GM08714 (cell line): ENCODE measurements around the gene PARP15.
"Not testable (repeated sequence)": the region's sequence is repeated elsewhere in the genome, so short reads cannot be mapped to it uniquely, and the experiment has no call there.

ENCODE experiments used
- H3K4me3 ChIP-seq: fragments of 200-500 bp; sonication (Bioruptor generic); 2 replicates; pipeline ENCODE4 v1.5.1; 2014; ENCODE audit warnings: mild to moderate bottlenecking, low read length, inconsistent platforms
- ZNF274 ChIP-seq: IDR thresholded peaks from 2 replicates; pipeline ENCODE4 v1.6.1; 2012; ENCODE audit warnings: mild to moderate bottlenecking, low read depth, low read length

The PARP15 gene

DNA sequence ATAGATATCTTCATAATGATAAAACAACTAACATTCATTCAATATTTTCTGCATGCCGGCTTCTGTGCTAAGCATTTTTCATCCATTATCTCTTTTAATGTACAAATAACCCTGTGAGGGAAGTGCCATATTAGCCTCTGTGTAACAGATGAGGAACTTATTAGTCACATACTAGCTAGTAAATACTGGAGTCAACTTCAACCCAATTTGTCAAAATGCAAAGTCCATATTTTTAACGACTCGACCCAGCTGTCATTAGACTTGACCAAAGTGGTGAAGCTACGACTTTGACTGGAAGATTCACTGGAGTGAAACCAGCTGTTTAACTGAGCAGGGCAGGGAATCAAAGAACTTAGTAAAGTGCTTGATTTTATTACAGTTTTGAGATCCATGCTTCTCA lies 41.6 kb downstream of the PARP15 start:
- no peak for TF ChIP-seq ZNF274
- no peak overlapping the region for H3K4me3 ChIP-seq

DNA sequence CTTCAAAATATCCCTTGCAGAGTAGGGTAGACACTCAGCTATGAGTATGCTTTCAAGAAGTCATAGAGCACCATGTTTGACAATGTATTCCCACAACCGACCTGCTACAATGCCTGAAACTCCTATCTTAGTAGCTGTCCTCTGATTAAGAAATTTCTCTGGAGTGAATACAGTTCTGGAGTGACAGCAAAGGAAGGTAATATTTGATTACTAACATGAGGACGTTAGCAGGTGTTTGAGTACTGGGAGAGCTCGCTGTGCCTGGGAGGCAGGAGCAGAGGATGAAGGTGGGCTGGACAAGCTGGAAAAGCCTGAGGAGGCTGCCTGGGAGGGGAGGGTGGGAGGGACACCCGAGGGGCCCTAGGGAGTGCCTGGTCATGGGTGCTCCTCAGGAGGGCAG lies 42.9 kb downstream of the PARP15 start:
- no peak overlapping the region for H3K4me3 ChIP-seq
- no peak for TF ChIP-seq ZNF274

DNA sequence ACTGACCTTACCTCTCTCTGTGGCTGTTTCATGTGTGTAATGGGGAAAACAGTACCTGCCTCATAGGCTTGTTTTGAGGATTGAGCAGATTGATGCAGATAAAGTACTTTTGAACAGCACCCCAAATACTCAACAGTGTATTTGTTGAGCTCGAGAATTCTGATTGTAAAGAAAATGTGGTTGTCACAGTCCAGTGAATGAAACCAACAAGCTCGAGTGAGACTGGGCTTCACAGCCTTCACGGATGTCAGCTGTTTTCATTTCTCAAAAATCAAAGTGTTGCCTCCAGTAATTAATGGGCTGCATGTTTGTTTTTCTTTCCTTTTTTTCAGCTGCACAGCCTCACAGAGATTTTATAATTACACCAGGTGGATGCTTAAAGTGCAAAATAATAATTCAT lies 43.7 kb downstream of the PARP15 start:
- no peak for TF ChIP-seq ZNF274
- H3K4me3 ChIP-seq, result peak overlapping the region; percentile 35; the same call in 1 of the 2 replicates

DNA sequence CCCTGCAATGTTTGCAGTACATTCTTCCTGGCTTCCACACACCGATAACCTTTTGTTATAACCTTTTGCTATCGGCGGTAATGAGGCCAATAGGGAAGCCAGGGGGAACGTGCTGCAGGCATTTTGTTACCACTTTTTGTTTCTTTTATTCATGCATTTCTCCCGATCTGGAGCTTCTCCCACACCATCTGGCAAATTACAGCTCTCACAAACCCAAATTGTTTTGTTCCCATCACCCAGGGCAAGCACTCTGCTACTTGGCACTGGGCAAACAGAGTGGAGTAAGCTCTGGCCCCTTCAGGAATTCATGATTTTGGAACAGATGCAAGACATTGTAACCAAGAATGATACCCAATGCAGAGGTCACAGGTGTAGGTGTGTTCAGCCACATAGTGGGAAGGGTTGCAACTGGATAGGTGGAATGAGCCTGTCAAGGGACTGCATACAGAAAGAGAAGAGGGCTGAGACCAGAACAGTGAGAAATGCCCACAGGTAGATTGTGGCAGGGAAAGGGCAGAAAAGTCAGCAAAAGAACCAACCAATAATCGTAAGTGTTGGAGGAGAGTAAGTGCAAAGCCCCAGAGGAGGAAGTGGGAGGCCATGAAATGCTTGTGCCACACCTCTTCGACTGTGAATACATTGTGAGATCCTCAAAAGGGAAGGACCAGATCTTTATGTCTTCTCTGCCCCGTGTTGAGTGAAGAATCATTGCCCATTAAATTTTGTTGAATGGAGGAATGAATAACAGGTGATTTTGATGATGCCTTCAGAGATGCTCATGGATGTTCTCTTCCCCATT lies 45.8 kb downstream of the PARP15 start:
- no peak for TF ChIP-seq ZNF274
- no peak overlapping the region for H3K4me3 ChIP-seq

DNA sequence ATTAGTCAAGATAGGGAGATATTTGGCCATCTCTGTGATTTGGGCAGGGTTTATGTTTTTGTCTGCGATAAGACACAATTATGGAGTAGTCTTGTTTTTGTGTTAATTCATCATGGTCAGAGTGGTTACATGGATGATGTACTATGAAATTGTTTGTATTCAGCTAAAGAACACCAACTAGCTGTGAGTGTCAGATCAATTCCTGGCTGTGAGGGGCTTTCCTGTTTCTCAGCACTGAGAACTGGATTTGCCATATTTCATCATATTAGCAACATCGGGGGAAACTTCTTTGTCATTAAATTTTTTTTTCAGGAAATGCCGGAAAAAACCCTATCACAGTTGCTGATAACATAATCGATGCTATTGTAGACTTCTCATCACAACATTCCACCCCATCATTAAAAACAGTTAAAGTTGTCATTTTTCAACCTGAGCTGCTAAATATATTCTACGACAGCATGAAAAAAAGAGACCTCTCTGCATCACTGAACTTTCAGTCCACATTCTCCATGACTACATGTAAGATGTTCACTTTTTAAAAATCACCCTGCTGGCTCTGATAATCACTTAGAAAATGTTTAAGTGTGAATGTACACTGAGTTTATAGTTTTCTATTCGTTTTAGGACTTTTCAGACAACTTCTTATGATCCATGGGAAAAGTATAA lies 49.2 kb downstream of the PARP15 start:
- no peak for TF ChIP-seq ZNF274
- no peak overlapping the region for H3K4me3 ChIP-seq

DNA sequence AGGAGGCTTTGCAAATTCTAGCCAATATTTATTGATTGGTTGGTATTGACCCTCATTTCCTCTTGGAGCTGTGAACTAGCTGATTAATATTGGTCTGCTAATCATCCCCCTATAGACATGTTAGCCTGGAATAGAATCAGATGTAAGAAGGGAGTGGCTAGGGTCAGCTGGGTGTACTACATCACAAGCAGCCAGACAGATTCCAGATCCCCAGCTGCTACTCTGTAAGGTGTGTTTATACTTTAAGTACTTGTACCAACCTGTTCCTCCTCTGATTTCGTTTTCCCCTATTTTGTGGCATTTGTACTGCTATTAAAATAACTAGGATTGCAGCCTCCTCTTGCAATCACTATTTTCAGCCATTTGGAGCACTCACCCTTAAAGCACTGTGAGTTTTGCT lies 49.9 kb downstream of the PARP15 start:
- no peak for TF ChIP-seq ZNF274
- no peak overlapping the region for H3K4me3 ChIP-seq

DNA sequence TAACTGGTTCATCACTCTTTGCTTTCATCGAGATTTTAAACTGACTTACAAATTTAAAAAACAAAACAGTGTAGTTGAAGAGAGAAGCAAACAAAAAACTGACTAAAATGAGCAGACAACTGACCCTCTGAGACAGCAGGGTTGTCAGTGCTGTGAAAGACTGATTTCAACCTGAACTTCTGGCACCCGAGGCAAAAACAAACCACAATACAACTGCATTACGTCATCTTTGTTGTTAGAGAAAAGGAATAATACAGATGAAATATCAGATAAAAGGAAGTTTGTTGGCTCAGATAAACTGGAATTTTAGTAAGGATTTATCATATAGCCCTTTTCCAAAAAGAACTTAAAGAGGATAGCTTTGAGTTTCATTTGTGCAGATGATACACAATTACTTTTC lies 51.1 kb downstream of the PARP15 start:
- no peak overlapping the region for H3K4me3 ChIP-seq
- no peak for TF ChIP-seq ZNF274

DNA sequence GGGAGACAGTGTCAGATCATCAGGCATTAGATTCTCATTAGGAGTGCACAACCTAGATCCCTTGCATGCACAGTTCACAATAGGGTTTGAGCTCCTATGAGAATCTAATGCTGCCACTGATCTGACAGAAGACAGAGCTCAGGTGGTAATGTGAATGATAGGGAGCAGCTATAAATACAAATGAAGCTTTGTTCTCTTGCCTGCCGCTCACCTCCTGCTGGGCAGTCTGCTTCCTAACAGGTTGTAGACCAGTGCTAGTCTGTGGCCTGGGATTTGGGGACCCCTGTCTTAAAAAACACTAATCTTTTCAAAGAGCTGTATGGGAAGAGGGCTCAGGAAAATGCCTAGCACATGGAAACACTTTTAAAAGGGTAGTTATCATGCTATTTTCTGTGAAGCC lies 52.3 kb downstream of the PARP15 start:
- H3K4me3 ChIP-seq, result no peak overlapping the region
- no peak for TF ChIP-seq ZNF274

DNA sequence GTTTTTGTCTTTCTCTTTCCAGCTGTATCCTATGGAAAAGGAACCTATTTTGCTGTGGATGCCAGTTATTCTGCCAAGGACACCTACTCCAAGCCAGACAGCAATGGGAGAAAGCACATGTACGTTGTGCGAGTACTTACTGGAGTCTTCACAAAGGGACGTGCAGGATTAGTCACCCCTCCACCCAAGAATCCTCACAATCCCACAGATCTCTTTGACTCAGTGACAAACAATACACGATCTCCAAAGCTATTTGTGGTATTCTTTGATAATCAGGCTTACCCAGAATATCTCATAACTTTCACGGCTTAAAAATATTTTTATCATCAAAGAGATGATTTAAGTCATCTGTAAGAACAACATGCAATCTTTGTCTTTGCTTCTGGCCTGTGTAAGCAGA lies 58.3 kb downstream of the PARP15 start:
- no peak for TF ChIP-seq ZNF274
- H3K4me3 ChIP-seq, result no peak overlapping the region

DNA sequence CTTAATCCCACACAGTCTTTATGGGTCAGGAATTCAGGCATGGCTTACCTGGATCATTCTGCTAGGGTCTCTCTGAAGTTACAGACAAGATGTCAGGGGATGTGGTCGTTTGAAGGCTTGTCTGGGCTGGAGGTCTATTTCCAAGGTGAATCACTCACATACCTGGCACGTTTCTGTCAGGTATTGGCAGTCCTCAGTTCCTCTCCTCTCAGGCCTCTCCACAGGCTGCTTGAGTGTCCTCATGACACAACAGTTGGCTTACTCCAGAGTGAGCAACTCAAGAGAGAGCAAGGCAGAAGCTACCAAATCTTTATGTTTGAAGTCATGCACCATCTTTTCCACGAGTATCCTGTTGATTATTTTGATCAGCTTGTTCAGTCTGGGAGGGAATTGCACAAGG lies 59.2 kb downstream of the PARP15 start:
- no peak for TF ChIP-seq ZNF274
- no peak overlapping the region for H3K4me3 ChIP-seq

DNA sequence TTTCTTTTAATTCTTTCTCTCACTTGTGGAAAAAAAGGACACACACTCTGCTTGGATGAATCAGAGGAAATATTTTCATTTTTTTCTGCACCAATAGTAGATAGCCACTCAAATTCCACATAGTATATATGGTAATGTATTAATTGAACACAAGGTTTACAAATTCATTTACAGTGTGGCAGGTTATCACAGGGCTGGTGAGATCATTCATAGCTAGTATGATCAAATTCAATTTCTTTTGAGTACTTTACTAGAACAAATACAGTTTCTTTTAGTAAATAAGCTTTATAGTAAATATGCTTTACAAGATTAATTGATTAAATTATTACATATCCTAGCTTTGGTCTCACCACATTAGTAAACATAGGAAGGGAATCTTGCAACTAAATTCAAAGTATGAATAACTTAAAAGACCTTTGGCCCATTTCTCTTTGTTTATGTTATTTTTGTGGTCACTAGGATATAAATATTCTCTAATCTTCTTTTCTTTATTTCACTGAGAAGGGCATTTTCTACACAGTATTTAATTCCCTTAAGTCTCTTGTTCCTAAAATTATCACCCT lies 63.1 kb downstream of the PARP15 start:
- no peak for TF ChIP-seq ZNF274
- no peak overlapping the region for H3K4me3 ChIP-seq

DNA sequence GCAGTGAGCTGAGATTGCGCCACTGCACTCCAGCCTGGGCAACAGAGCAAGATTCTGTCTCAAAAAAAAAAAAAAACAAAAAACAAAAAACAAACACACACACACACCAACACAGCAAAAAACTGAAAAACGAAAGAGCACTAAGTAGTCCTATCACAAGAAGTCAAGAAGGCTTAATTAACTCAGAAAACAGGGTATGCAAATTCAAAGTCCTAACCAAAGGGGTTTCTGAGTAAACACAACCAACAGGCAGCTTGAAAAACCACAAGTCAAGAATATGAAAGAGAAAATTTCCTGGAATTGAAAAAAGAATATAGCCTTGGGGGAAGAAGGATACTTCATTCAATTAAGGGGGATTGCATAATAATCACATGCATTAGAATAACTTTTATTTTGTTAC lies 65.5 kb downstream of the PARP15 start:
- no peak for TF ChIP-seq ZNF274

DNA sequence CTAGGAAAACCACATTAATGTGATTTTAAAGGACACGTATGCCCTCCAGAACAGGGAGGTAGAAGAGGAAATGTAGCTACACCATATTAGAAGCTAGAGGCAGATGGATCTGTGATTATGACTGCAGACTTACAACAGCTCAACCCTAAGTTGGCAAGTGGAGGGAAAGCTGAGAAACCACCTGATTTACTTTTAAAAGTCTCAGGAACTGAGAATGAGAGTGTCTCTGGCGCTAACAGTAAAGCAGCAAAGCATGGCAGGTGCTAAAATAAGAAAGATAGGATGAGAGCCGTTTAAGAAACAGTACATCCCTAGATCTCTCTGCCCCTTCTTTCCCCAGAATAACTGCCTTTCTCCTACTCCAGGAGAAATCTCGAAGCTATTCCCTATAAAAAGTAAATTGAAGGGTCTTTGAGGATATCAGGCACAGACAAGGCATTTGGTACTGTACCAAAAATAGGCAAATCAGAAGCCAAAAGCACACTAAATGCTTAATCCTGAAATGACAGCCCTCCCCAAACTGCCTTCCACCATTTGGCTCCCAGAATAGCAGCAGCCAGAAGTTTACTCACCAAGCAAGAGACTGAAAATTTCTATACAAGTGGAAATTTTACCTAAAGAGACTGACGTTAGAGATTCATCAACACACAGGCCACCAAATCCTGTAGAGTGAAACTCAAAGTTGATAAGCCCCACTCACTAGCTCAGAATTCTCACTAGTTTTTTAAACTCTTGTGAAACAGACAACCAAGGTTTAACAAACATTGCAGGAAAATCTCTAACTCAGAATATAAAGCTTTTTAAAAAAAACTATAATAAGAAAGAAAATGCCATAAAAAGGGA lies 68.9 kb downstream of the PARP15 start:
- TF ChIP-seq ZNF274, result no peak
- H3K4me3 ChIP-seq, result peak overlapping the region; percentile 39; the same call in 1 of the 2 replicates

More for the DNA sequence above, 65.5 kb downstream of the PARP15 start:
- no peak overlapping the region for H3K4me3 ChIP-seq

DNA sequence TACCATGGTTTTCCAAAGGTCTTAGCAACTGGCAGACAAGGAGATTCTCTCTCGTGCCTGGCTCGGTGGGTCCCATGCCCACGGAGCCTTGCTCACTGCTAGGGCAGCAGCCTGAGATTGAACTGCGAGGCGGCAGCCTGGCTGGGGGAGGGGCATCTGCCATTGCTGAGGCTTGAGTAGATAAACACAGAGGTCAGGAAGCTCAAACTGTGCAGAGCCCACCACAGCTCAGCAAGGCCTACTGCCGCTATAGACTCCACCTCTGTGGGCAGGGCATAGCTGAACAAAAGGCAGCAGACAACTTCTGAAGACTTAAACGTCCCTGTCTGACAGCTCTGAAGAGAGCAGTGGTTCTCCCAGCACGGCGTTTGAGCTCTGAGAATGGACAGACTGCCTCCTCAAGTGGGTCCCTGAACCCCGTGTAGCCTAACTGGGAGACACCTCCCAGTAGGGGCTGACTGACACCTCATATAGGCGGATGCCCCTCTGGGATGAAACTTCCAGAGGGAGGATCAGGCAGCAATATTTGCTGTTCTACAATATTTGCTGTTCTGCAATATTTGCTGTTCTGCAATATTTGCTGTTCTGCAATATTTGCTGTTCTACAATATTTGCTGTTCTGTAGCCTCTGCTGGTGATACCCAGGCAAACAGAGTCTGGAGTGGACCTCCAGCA lies 73.9 kb downstream of the PARP15 start:
- H3K4me3 ChIP-seq, result not testable (repeated sequence)

DNA sequence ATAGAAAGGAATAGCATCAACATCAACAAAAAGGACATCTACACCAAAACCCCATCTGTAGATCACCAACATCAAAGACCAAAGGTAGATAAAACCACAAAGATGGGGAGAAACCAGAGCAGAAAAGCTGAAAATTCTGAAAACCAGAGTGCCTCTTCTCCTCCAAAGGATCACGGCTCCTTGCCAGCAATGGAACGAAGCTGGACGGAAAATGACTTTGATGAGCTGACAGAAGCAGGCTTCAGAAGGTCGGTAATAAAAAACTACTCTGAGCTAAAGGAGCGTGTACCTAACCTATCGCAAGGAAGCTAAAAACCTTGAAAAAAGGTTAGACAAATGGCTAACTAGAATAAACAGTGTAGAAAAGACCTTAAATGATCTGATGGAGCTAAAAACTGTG lies 74.5 kb downstream of the PARP15 start:
- H3K4me3 ChIP-seq, result not testable (repeated sequence)

DNA sequence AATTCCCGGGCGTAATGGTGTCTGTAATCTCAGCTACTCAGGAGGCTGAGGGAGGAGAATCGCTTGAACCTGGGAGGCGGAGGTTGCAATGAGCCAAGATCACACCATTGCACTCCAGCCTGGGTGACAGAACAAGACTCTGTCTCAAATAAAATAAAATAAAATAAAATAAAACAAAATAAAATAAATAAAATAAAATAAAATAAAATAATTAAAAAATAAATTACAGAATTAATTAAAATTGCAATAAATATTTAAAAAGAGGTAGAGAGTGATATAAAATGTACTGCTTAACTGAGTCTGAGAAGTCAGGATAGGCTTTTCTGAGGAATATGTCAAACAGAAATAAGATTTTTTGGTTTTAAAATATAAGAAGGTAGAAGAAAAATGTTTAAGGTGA lies 80.9 kb downstream of the PARP15 start:
- H3K4me3 ChIP-seq, result not testable (repeated sequence)
